Measurements from ENCODE around the gene KRTAP3-3.

KRTAP3-3 gene

DNA sequence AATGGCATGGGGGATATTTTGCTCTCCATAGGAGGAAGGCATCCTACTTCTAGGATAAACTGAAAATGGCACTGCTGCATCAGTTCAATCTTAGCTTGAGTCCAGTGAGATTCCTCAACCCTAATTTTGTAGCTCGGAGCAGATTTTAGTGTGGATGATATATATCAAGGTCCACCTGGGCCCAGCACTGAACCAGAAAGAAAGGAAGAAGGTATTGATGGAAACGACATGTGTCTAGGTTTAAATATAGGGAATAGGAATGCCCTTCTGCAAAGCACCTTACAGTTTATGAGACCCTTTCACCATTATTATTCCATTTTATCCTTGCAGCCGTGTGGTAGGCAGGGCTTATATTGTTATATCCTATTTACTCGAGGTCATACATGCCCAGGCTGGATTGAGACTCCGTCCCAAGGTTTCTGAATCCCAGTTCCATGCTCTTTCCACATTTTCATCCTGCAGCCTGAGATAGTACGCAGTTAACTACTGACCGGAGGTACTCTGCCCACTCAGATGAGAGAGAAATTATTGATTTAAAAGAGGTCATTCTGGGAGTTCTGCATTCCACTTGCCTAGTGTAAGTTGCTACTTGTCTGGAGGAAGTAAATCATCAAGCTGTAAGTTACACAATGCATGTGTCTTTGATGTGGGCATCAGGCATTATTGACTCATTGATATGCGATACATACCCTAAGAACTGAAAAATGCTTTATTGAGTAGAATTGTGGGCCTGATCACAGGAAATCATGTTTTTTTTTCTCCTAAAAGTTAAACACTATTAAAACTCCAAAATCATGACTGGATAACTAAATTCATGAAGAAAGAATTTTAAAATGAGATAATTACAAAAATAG is 37.3 kb downstream of the KRTAP3-3 start:
- DNase-seq (ENCODE audit: low read depth) = no peak
- no peak overlapping the region for H3K4me3 ChIP-seq (ENCODE audit: low read depth, low read length)
- TF ChIP-seq MAX (IDR thresholded peaks at IDR 0.05; ENCODE audit: low read depth, low read length) = no peak
- no peak for TF ChIP-seq MYC (IDR thresholded peaks at IDR 0.05; ENCODE audit: low read depth, low read length)
- TF ChIP-seq, protein P1, sequence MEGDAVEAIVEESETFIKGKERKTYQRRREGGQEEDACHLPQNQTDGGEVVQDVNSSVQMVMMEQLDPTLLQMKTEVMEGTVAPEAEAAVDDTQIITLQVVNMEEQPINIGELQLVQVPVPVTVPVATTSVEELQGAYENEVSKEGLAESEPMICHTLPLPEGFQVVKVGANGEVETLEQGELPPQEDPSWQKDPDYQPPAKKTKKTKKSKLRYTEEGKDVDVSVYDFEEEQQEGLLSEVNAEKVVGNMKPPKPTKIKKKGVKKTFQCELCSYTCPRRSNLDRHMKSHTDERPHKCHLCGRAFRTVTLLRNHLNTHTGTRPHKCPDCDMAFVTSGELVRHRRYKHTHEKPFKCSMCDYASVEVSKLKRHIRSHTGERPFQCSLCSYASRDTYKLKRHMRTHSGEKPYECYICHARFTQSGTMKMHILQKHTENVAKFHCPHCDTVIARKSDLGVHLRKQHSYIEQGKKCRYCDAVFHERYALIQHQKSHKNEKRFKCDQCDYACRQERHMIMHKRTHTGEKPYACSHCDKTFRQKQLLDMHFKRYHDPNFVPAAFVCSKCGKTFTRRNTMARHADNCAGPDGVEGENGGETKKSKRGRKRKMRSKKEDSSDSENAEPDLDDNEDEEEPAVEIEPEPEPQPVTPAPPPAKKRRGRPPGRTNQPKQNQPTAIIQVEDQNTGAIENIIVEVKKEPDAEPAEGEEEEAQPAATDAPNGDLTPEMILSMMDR (IDR thresholded peaks at IDR 0.05; ENCODE audit: low read depth, low read length) = no peak
- no peak for TF ChIP-seq POLR2A (IDR thresholded peaks at IDR 0.05; ENCODE audit: extremely low read depth, insufficient read length)

- TF ChIP-seq POLR2A (IDR thresholded peaks at IDR 0.05; ENCODE audit: extremely low read depth, insufficient read length) = no peak
- TF ChIP-seq MYC (IDR thresholded peaks at IDR 0.05; ENCODE audit: low read depth, low read length) = no peak
- no peak for TF ChIP-seq MAX (IDR thresholded peaks at IDR 0.05; ENCODE audit: low read depth, low read length)
- TF ChIP-seq, protein P1 (IDR thresholded peaks at IDR 0.05; ENCODE audit: low read depth, low read length) = no peak
- no peak for DNase-seq (ENCODE audit: low read depth)
- H3K4me3 ChIP-seq (ENCODE audit: low read depth, low read length) = no peak overlapping the region
These were observed 40.1 kb downstream of the KRTAP3-3 start for GRCh38 chr17:40953881-40954280.

DNA sequence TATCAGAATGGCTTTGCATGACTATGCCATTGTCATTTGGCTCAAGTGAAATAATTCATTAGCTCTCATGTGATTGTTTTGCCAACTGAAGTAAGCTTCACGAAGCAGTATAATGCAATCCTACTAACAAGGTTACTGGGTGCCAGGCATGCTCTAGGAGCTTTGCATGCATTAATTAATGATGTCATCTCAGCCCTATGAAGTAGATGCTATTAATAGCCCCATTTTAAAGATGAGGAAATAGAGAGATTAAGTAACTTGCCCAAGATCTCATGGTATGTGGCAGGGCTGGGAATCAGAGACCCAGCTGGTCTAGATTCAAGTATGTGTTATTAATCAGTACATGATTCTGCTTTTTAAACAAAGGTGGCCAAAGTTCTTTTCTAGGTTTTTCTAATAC is 41.3 kb downstream of the KRTAP3-3 start:
- TF ChIP-seq, protein P1 (IDR thresholded peaks at IDR 0.05; ENCODE audit: low read depth, low read length) = no peak
- no peak for TF ChIP-seq MYC (IDR thresholded peaks at IDR 0.05; ENCODE audit: low read depth, low read length)
- no peak for TF ChIP-seq POLR2A (IDR thresholded peaks at IDR 0.05; ENCODE audit: extremely low read depth, insufficient read length)
- no peak for TF ChIP-seq MAX (IDR thresholded peaks at IDR 0.05; ENCODE audit: low read depth, low read length)
- no peak overlapping the region for H3K4me3 ChIP-seq (ENCODE audit: low read depth, low read length)
- DNase-seq (ENCODE audit: low read depth) = no peak

GRCh38 chr17:40952154-40952553 is 41.8 kb downstream of the KRTAP3-3 start:
- TF ChIP-seq, protein P1 (IDR thresholded peaks at IDR 0.05; ENCODE audit: low read depth, low read length) = no peak
- TF ChIP-seq MYC (IDR thresholded peaks at IDR 0.05; ENCODE audit: low read depth, low read length) (no peak), MAX (IDR thresholded peaks at IDR 0.05; ENCODE audit: low read depth, low read length) (no peak), POLR2A (IDR thresholded peaks at IDR 0.05; ENCODE audit: extremely low read depth, insufficient read length) (no peak)
- DNase-seq (ENCODE audit: low read depth) = no peak
- H3K4me3 ChIP-seq (ENCODE audit: low read depth, low read length) = no peak overlapping the region

- TF ChIP-seq, protein P1 (IDR thresholded peaks at IDR 0.05; ENCODE audit: low read depth, low read length) = no peak
- no peak for TF ChIP-seq POLR2A (IDR thresholded peaks at IDR 0.05; ENCODE audit: extremely low read depth, insufficient read length)
- no peak for TF ChIP-seq MYC (IDR thresholded peaks at IDR 0.05; ENCODE audit: low read depth, low read length)
- no peak for TF ChIP-seq MAX (IDR thresholded peaks at IDR 0.05; ENCODE audit: low read depth, low read length)
- H3K4me3 ChIP-seq (ENCODE audit: low read depth, low read length) = no peak overlapping the region
- no peak for DNase-seq (ENCODE audit: low read depth)
These were observed 42.8 kb downstream of the KRTAP3-3 start for GRCh38 chr17:40951011-40951622.

All from NB4 (cell line).